ENCODE measurements around the gene AEN.
"Not testable (repeated sequence)": the region's sequence is repeated elsewhere in the genome, so short reads cannot be mapped to it uniquely, and the experiment has no call there.

Gene AEN

DNA sequence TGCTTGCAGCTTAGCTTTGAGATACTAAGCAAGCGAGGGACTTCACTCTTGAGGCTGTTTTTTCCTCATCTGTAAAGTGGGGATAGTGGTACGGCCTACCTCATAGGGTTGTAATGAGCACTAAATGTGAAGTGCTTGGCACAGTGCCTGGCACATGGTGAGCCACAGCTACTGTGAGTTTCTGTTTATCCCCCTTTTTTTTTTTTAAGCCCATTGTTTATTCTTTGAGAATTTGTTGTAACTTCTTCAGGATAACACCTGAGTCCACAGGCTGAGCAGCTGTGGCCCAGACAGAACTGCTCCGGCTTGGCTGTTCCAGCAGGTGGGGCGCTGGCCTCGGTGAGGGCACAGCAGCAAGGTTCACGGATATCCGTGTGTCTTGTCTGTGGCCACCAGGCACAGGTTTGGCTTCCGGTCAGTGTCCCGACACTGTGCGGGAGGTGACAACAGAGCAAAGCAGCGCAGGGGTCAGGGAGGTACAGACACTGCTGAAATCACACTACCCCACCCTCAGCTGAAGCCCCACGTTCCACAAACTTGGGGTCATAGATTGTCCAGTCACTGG, 10.4 kb downstream of the AEN start:
- DNase-seq (ENCODE audit: low spot score) = no peak

DNA sequence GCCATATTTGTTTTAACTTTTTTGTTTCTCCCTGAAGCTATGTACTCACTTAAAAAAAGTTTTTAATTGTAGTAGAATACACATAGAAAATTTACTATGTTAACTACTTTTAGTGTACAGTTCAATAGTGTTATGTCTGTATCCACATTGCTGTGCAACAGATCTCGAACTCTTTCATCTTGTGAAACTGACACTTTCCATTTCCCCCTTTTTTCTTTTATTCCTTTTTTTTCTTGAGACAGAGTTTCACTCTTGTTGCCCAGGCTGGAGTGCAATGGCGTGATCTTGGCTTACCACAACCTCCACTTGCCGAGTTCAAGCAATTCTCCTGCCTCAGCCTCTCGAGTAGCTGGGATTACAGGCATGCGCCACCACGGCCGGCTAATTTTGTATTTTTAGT, 11.7 kb downstream of the AEN start:
- not testable (repeated sequence) for DNase-seq (ENCODE audit: low spot score)

DNA sequence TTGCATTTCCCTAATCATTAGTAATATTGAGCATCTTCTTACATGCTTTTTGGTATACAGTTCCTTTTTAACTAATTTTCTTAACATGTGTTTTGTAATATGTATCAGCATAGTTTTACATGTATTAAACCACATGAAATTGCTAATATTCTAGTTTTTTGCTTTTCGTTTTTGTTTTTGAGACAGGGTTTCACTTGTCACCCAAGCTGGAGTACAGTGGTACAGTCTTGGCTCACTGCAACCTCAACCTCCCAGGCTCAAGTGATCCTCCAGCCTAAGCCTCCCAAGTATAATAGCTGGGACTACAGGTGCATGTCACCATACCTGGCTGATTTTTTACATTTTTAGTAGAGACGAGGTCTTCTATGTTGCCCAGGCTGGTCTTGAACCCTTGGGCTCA, 13.3 kb downstream of the AEN start:
- no peak for DNase-seq (ENCODE audit: low spot score)

DNA sequence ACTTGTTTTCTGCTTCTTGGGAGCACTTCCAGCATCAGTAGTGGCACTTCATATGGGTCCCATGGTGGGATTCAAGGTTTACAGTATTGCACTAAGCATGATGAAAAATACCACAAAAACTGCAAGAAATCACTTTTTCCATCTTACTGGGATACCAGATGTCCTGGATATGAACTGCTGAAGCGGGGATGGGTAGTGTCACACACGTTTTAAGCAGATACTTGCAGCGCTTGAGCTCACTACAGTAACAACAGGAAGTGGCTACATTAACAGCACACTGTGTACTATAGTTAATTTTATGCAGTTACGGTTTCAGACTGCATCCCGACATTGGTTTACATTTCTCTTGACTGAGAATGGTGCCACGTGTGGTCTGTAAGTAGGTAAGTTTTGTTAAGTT, 14.2 kb downstream of the AEN start:
- no peak for DNase-seq (ENCODE audit: low spot score)

DNA sequence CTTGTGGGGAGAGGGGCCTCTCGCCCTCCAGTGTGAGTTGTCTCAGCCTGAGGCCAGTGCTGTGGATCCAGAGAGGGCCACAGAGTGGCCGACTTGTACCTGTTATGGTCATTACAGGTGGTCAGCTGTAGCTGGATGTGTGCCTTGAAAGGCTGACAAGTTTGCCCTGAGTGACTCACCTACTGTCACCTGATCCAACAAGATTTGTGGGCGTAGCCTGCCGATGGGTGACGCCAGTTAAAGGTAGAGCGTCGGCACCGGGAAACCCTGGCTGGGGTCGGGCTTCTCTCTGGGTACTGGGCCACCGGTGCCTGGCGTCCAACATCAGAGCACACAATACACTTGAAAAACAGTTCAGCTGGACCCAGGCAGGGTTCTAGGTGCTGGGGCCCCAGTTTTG, 14.9 kb downstream of the AEN start:
- no peak for DNase-seq (ENCODE audit: low spot score)

DNA sequence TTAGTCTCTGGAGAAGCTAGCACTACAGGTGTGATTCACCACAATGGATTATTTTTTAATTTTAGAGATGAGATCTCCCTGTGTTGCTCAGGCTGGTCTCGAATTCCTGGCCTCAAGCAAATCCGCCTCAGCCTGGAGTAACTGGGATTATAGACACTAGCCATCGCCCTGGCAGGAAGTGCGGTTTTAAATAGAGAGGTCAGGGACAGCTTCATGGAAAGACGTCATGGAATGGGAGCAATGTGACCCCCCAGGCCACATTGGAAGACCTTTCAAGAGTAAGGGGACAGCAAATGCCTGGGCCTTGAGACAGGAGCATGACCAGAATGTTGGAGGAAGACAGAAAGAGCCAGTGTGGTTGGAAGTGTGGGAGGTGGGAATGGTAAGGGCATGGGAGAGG, 15.5 kb downstream of the AEN start:
- no peak for DNase-seq (ENCODE audit: low spot score)

DNA sequence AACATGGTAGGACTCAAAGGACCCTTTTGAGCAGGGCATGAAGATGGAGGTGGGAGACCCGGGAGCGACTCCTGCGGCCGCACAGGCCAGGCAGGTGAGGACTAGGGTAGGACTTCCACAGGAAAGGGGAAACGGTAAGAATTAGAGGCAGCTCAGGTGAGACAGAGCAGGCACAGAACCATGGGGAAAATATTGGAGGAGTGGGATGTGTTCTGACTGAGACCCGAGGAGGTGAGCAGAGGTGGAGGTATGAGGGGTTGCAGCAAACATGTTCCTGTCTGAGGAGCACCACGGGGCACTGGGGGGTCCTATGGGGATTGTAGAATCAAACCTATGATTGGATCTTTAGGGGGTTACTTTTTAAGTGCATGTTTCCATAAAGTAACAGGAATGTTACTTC, 16.3 kb downstream of the AEN start:
- DNase-seq (ENCODE audit: low spot score) = no peak

DNA sequence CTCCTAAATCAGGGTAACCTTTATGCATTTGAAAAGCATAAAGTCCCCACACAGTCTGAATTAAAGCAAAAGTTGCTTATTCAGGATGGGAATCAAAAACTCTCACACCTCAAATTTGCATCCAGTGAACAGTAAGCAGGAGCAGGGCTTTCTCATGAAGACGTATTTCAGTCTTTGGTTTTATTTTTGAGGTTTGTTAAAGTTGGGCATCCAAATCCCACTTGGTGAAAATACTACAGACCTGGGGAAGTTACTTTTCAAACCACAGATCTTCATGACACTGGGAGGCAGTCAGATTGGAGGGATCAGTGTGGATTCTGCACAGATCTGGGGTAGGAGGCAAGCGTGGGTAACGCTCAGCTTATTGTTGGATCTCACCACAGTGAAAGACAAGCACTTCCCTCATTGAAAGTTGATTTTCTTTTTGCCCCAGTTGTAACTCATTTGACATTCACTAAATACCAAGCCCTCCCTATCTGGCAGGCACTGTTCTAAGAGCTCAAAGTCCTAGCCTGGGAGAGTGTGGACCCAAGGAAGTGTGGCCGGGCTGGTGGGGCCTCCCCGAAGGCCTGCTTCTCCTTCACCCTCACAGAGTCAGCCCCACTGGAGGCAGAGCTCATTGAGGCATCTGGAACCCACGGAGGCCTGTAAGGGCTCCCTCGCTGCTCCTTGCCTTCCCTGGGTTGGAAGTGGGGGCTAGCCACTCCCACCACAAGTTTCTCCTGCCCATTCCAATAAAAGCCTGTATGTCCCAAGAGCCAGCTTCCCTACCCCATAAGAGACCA, 16.9 kb downstream of the AEN start:
- no peak for DNase-seq (ENCODE audit: low spot score)

DNA sequence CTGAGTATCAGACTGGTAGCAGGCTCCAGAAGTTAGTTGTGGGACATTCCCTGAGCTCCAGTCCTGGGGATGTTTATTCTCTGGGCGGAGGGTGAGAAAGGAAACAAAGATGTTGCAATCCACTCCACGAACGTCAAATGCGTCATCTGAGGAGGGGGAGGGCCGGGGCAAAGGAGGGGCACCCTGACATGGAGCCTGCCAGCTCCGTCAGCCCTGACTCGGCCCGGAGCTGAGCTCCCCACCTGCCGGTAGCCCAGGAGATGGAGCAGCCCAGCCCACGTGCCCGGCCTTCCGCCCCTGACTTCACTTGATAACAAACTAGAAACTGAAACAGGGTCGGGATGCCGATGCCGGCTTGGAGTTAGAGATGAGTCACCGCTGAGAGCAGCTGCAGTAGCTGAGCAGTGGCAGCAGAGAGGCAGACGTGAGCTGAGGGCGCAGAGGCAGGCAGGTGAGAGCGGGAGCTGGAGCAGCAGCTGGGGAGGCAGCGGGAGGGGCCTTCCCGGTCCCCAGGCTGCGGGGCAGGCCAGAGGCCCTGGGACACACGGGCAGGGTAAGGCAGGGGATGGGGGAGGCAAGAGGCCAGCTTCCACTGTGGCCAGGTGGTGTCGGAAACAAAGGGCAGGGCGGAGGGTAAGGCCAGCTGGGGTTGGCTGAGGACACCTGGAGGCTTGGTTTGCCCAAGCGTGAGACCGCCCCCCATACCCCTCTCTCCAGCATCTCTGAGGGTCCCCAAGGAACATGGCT, 17.7 kb downstream of the AEN start, which contains the start of gene ISG20:
Gene ISG20, plus strand, starts transcription at position 391 of the 747 bp plus-strand sequence. Its CDS starts 351 bp downstream, at position 742.
- DNase-seq (ENCODE audit: low spot score) = peak; percentile 96

DNA sequence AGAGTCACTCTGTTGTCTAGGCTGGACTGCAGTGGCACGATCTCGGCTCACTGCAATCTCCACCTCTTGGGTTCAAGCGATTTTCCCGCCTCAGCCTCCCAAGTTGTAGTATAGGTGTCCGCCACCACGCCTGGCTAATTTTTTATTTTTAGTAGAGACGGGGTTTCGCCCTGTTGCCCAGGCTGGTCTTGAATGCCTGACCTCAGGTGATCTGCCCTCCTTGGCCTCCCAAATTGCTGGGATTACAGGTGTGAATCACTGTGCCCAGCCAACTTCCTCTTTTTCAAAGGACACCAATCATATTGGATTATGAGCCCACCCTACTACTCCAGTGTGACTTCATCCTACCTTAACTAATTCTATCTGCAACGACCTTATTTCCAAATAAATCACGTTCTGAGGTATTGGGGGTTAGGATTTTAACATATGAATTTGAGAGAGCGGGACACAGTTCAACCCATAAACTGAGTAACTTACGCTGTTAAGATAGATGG, 20.9 kb downstream of the AEN start:
- no peak for DNase-seq (ENCODE audit: low spot score)

DNA sequence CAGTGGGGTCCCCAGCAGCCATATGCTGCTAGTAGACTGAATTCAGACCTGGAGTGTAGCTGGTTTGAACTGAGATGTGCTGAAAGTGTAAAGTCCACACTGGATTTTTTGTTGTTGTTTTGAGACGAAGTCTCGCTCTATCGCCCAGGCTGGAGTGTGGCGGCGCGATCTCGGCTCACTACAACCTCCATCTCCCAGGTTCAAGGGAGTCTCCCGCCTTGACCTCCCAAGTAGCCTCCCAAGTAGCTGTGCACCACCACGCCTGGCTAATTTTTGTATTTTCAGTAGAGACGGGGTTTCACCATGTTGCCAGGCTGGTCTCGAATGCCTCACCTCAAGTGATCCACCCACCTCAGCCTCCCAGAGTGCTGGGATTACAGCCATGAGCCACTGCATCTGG, 21.4 kb downstream of the AEN start:
- not testable (repeated sequence) for DNase-seq (ENCODE audit: low spot score)

DNA sequence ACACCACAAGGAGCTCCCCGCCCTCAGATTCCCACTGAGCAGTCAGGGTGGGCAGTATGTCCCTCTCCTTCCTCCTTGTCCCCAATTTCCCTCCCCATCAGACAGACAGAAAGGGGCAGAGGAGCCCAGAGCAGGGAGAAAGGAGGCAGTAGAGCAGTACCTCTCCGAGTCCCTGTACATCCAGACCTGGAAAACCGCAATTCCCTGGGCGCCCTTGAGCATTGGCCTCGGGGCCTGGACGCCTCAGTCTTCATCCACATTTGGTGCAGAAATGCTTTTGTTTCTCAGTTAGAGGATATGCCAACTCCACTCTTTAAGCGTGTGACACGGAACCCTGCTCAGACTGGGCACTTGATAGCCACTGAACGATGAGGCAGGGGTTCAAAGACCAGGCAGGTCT, 23.6 kb downstream of the AEN start:
- DNase-seq (ENCODE audit: low spot score) = no peak

DNA sequence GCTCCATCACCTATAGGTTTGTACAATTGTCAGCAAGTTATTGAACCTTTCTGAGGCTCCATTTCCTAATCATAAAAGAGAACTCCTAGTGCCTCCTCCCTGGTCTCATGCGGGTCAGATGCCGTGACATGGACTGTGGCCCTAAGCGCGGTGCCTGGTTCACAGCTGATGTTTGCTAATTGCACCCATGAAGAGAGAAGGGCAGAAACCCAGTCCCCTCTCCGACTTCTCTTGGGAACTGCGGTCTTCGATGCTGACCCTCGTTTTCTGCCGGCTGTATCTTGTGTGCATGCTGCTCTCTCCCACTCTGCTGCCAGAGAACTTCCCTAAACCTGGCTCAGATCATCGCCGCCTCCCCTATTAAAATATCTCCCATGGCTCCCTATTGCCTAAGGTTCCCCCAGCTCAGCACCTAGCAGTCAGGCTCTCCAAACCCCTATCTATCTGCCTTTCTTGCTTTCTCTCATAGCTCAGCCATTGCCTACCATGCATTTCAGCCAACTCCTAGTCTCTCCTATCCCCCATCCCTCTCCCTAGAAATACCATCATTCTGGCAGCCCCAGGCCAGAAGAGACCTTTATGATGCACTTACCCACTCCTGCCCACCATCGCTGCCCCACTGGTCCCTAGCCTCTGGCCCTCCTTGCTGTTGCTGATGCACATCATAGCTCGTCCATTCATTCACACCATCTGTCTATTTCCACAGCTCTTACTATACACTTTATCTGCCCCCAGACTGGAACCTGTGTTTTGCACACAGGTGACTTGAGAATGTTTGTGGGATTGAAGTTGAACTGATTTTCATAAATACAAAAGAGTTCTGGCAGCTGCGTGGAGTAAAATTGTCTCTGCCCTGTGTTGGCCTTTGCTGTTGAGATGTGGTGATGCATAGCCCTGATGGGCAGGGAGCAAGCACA, 24.3 kb downstream of the AEN start:
- DNase-seq (ENCODE audit: low spot score) = no peak

DNA sequence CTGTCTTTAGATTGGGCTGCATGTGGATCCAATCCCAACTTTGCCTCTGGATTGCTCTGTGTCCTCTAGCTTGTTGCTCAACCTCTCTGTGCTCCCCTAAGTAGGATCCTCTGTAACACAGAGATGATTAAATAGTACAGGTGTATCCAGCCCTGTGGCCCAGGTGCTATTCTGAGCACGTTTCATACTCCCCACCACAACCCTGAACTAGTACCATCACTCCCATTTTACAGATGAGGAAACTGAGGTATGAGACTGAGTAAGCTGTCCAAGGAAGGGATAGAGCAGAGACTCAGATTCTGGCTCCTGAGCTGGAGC, 24.9 kb downstream of the AEN start:
- no peak for DNase-seq (ENCODE audit: low spot score)

DNA sequence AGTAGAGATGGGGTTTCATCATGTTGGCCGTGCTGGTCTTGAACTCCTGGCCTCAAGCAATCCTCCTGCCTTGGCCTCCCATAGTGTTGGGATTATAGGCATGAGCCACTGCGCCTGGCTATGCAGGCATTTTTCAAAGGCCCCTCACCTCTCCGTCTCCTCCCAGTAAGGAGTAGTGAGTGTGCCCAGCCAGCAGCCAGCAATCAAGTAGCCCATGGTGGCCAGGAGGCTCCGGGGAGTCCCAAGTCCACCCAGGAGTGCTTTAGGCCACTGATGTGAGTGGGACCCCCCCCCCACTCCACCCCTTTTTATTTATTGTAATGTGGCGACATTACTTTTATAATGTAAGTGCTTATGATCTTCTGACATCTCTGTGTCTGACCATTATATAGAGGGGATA, 25.8 kb downstream of the AEN start:
- no peak for DNase-seq (ENCODE audit: low spot score)

DNA sequence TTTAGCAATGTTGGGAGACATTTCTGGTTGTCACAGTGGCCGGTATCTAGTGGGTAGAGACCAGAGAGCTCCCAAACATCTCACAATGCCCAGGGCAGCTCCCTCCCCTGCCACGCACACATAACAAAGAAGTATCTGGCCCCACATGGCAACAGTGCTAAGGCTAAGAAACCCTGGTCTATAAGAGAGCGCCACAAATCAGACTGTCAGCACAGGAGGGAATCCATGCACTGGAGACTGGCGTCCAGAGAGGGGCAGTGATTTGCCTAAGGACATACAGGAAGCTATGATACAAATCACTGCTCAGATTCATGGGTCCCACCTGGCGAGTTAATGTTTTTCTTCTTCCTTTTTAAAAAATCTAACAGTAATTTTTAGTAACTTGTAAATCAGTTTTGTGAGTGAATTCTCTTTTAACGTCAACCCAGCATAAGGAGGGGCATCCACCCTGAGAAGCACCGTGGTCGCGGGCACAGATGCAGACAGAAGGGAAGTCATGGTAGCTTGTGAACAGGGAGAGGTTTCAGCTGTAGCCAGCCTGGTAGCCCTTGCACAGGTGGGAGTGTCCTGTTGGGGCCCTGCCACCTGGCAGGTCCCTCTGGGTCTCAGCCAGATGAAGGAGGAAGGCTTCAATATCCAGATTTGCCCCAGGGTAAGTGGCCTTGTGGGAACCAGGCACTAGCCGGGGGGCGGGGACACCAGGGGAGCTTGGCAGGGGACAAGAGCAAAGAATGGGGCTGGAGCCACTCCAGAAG, 26.4 kb downstream of the AEN start:
- no peak for DNase-seq (ENCODE audit: low spot score)

DNA sequence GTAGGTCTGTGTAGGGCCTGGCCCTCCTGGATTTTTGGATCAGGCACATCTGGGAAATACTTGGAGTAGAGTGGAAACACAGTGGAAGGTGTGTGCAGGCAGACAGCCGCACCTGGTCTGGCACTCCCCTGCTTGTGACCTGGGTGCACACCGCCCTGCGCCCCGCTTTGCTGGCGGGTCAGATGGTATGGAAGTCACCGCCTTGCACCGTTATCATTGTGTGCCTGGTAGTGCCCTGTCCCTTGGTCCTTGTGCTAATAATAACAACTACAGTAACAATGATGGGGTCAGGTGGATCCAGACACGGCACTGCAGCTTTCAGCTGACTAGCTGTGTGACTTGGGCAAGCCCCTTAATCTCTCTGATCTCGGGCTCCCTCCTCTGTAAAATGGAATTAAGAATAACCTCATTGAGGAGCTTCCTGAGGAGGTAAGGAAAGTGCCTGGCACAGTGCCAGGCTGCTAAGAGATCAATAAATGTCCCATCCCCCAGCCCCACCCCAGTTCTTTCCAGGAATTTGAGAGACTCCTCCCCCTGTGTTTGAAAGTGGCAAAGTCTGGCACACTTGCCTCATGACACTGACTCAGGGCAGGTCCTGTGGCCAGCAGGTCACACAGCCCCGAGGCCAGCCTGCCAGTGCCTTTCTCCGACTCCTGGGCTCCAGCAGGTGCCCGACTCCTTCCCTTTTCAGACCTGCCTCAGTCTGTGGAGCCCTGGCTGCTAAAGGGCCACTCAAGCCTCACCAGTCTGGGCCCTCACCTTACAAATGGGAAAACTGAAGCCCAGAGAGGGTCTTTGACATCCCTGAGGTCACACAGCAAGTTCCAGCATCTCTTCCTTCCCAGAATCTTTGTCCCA, 27.4 kb downstream of the AEN start:
- DNase-seq (ENCODE audit: low spot score) = no peak

DNA sequence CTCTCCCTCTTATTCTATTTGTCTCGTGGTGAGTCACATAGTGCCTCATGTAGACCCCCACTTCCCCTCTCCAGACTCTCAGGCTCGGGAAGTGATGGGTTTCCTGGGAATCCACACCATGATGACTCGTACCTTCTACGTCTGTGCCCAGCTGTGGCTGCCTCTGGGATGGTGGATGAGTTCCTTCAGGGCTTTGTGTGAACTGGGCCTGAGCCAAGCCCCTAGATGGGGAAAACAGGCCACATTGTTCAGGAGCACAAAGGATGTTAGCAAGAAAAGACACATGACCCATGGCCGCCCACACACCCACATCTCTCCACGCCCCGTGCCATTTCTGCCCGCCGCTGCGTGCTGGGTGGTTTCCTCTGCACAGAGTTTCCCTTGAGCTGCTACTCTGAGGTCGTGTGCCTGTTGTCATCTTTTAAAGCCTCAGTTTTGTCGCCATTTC, 28.2 kb downstream of the AEN start:
- peak; percentile 72 for DNase-seq (ENCODE audit: low spot score)

DNA sequence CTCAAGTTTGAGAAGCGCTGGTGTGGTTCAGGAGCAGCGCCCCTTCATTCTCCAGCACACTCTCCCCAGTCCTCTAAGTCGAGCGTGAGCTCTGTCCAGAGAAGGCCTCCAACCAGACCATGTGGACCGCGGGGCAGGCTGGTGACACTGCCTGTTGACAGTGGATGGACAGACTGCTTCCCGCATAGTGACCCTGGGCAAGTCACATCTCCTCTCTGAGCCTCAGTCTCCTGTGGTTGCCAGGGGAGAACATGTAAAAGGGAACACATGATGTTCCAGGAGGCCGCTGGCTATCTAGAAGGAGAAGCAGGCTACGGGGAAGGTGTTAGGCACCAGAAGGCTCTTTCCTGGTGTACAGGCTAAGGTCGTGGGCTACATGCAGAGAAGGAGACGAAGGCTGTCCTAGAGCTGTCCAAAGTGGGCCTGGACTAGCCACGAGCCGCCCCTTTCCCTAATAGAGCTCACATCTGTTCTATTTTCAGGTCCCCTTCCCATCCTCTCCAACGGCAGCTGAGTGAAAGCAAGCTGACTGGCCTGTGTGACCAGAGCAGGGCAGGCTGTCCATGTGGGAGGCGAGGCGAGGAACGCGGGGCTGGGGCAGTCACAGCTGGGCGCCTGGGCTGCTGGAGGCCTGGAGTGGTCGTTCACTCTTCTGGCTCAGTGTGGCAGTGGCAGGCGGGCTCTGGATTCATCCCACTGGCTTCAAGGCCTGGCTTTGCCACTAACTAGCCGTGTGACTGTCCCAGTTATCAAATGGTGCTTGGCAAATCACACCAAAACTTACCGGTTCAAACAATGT, 28.8 kb downstream of the AEN start:
- no peak for DNase-seq (ENCODE audit: low spot score)

Data from AG20443 (cell line).